HUES6 (cell line): ENCODE measurements around the gene PCED1B.
"Not testable (repeated sequence)": the region's sequence is repeated elsewhere in the genome, so short reads cannot be mapped to it uniquely, and the experiment has no call there.

Source experiments
- H3K27ac ChIP-seq: 2 replicates; pipeline ENCODE4 v1.7.0; 2013; ENCODE audit warnings: low read depth, mild to moderate bottlenecking, low read length, inconsistent platforms
- H3K27me3 ChIP-seq: 2 replicates; pipeline ENCODE4 v1.6.1; 2013; ENCODE audit warnings: low read length; ENCODE audit not compliant: control insufficient read depth, insufficient read depth
- H3K36me3 ChIP-seq: 2 replicates; pipeline ENCODE4 v1.6.1; 2013; ENCODE audit warnings: low read length; ENCODE audit not compliant: control insufficient read depth, insufficient read depth
- H3K4me1 ChIP-seq: 2 replicates; pipeline ENCODE4 v1.6.1; 2013; ENCODE audit warnings: low read length; ENCODE audit not compliant: control insufficient read depth, insufficient read depth
- H3K4me3 ChIP-seq: 2 replicates; pipeline ENCODE4 v1.5.1; 2013; ENCODE audit warnings: low read depth, low read length
- H3K9ac ChIP-seq: one replicate; pipeline ENCODE4 v1.6.1; 2013; ENCODE audit warnings: mild to moderate bottlenecking, low read length
- H3K9me3 ChIP-seq: 2 replicates; pipeline ENCODE4 v1.6.1; 2013; ENCODE audit warnings: low read depth, low read length; ENCODE audit not compliant: control insufficient read depth, insufficient read depth

PCED1B gene

DNA sequence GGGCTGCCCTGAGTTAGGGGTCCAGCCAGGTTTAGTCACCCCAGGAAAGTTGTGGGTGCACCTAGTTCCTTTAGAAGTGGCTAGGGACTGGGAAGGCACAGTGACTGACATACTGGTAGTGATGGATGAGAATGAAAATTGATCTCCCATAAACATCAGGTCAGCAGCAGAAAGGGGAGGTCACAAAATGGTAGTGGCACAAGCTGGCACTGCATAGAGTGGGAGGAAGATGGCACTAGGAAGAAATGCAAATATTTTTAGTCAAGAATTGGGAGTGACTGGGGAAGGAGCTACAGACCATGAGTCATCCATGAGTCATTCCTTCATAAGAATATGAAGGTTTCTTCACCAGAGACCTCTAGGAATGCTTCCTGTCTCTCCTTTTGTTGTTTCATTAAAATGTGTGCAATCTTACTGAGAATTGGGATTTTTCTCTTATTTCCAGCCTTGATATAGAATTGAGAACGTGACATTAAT, 198.6 kb downstream of the PCED1B start:
- Histone ChIP-seq H3K27ac (no peak overlapping the region), H3K27me3 (no peaks in the 10 kb centered on the region), H3K4me1 (peaks cover 16% of the 10 kb centered on the region; the same call in 1 of the 2 replicates)

DNA sequence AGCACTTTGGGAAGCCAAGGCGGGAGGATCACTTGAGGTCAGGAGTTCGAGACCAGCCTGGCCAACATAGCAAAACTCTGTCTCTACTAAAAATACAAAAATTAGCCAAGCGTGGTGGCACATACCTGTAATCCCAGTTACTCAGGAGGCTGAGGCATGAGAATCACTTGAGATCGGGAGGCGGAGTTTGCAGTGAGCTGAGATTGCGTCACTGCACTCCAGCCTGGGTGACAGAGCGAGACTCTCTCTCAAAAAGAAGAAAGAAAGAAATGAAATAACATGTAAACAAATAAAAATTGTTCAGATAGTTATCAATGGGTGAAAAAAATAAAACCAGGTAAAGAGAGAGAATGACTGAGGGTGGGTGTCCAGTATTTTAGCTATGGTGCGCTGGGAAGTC, 200.3 kb downstream of the PCED1B start:
- H3K9ac ChIP-seq, H3K27ac ChIP-seq, H3K9me3 ChIP-seq, H3K4me3 ChIP-seq, H3K27me3 ChIP-seq, H3K36me3 ChIP-seq: not testable (repeated sequence)
- peaks cover 18% of the 10 kb centered on the region; the same call in 1 of the 2 replicates for H3K4me1 ChIP-seq

More for the DNA sequence above, 198.6 kb downstream of the PCED1B start:
- Histone ChIP-seq H3K36me3 (no peaks in the 10 kb centered on the region), H3K9me3 (no peaks in the 10 kb centered on the region), H3K4me3 (no peak overlapping the region), H3K9ac (no peak overlapping the region)

- Histone ChIP-seq H3K27me3 (no peaks in the 10 kb centered on the region), H3K9ac (no peak overlapping the region), H3K4me1 (peaks cover 18% of the 10 kb centered on the region; the same call in 1 of the 2 replicates), H3K36me3 (no peaks in the 10 kb centered on the region), H3K4me3 (no peak overlapping the region), H3K27ac (no peak overlapping the region), H3K9me3 (no peaks in the 10 kb centered on the region)
Observed at GRCh38 chr12:47280543-47281300, 201.3 kb downstream of the PCED1B start.

DNA sequence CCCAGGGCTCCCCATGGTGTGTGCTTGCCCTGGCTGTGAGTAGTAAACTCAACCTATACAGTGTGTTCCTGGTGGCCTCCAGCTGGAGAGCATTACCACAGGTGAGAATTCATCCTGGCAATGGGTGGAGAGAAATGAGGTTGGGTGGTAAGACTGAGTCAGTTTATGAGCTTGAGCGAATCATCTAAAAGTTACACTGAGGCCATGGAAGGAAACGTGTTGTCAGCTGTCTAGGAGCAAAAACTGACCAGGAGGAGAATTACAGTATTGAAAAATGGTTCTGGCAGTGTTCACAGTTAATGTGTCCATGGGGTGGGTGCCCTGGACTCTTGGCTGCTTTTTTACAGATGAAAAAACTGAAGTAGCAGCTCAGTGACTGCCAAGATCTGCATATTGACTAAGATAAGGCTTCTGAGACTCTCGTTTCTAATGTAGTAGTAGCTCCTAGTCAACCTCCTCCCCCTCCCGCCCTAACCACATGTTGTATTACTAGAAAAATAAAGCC, 202.3 kb downstream of the PCED1B start:
- Histone ChIP-seq H3K9ac (no peak overlapping the region), H3K4me1 (peaks cover 18% of the 10 kb centered on the region; the same call in 1 of the 2 replicates), H3K27me3 (no peaks in the 10 kb centered on the region), H3K4me3 (no peak overlapping the region), H3K9me3 (no peaks in the 10 kb centered on the region), H3K27ac (no peak overlapping the region), H3K36me3 (no peaks in the 10 kb centered on the region)

- H3K9me3 ChIP-seq = no peaks in the 10 kb centered on the region
- H3K27ac ChIP-seq = no peak overlapping the region
- peaks cover 18% of the 10 kb centered on the region; the same call in 1 of the 2 replicates for H3K4me1 ChIP-seq
- no peaks in the 10 kb centered on the region for H3K36me3 ChIP-seq
- no peaks in the 10 kb centered on the region for H3K27me3 ChIP-seq
- H3K9ac ChIP-seq = no peak overlapping the region
- no peak overlapping the region for H3K4me3 ChIP-seq
Observed at GRCh38 chr12:47282206-47282605, 202.8 kb downstream of the PCED1B start.
